ENCODE measurements around the gene PPP1R3E.

DNA sequence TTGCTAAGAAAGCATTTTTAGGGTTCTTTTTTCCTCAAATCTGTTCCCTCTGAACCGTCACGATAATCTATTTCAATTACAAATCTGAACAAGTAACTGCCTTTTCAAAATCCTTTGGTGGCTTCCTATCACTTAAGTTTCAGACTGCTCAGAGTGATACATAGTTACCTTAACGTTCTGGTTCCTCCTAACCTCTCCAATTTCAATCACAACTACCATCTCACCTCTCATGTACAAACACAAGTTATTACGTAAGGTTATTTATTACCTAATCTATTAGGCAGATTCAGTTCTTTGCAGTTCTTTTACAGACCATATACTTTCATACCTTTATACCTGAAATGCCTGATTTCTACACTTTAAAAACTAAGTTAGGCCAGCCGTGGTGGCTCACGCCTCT, 52.8 kb downstream of the PPP1R3E start:
- TF ChIP-seq, protein P1, sequence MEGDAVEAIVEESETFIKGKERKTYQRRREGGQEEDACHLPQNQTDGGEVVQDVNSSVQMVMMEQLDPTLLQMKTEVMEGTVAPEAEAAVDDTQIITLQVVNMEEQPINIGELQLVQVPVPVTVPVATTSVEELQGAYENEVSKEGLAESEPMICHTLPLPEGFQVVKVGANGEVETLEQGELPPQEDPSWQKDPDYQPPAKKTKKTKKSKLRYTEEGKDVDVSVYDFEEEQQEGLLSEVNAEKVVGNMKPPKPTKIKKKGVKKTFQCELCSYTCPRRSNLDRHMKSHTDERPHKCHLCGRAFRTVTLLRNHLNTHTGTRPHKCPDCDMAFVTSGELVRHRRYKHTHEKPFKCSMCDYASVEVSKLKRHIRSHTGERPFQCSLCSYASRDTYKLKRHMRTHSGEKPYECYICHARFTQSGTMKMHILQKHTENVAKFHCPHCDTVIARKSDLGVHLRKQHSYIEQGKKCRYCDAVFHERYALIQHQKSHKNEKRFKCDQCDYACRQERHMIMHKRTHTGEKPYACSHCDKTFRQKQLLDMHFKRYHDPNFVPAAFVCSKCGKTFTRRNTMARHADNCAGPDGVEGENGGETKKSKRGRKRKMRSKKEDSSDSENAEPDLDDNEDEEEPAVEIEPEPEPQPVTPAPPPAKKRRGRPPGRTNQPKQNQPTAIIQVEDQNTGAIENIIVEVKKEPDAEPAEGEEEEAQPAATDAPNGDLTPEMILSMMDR (IDR thresholded peaks at IDR 0.05): no peak
- no peak for TF ChIP-seq POLR2A (IDR thresholded peaks at IDR 0.05)
- no peak for TF ChIP-seq EP300 (IDR thresholded peaks at IDR 0.05; ENCODE audit: low read depth)
